ENCODE data around the gene BMF.

Gene BMF

GRCh38 chr15:40100123-40100946, 8.3 kb downstream of the BMF start:
- Mint-ChIP-seq H3K9me3 (no peaks in the 10 kb centered on the region), H3K36me3 (ENCODE audit: low read depth) (no peaks in the 10 kb centered on the region), H3K4me3 (peak overlapping the region; percentile 23), H3K27ac (peak overlapping the region; percentile 97), H3K27me3 (no peaks in the 10 kb centered on the region), H3K4me1 (ENCODE audit: low read depth) (peaks cover 86% of the 10 kb centered on the region)

- Mint-ChIP-seq H3K9me3 (no peaks in the 10 kb centered on the region), H3K27ac (peak overlapping the region; percentile 97), H3K4me3 (peak overlapping the region; percentile 66), H3K36me3 (ENCODE audit: low read depth) (no peaks in the 10 kb centered on the region), H3K27me3 (no peaks in the 10 kb centered on the region), H3K4me1 (ENCODE audit: low read depth) (peaks cover 79% of the 10 kb centered on the region)
Measured at GRCh38 chr15:40098489-40099261, 10.0 kb downstream of the BMF start.

- no peaks in the 10 kb centered on the region for H3K36me3 Mint-ChIP-seq (ENCODE audit: low read depth)
- peak overlapping the region; percentile 66 for H3K4me3 Mint-ChIP-seq
- peaks cover 81% of the 10 kb centered on the region for H3K4me1 Mint-ChIP-seq (ENCODE audit: low read depth)
- no peaks in the 10 kb centered on the region for H3K9me3 Mint-ChIP-seq
- H3K27me3 Mint-ChIP-seq = no peaks in the 10 kb centered on the region
- H3K27ac Mint-ChIP-seq = peak overlapping the region; percentile 97
Measured at GRCh38 chr15:40097968-40098476, 10.7 kb downstream of the BMF start.

- H3K4me3 Mint-ChIP-seq = peak overlapping the region; percentile 66
- no peaks in the 10 kb centered on the region for H3K36me3 Mint-ChIP-seq (ENCODE audit: low read depth)
- peaks cover 82% of the 10 kb centered on the region for H3K4me1 Mint-ChIP-seq (ENCODE audit: low read depth)
- H3K27me3 Mint-ChIP-seq = no peaks in the 10 kb centered on the region
- H3K9me3 Mint-ChIP-seq = no peaks in the 10 kb centered on the region
- peak overlapping the region; percentile 97 for H3K27ac Mint-ChIP-seq
Measured at GRCh38 chr15:40097096-40097967, 11.3 kb downstream of the BMF start.

- Mint-ChIP-seq H3K4me3 (peak overlapping the region; percentile 58), H3K27ac (peak overlapping the region; percentile 97), H3K27me3 (no peaks in the 10 kb centered on the region), H3K4me1 (ENCODE audit: low read depth) (peaks cover 76% of the 10 kb centered on the region), H3K36me3 (ENCODE audit: low read depth) (no peaks in the 10 kb centered on the region), H3K9me3 (no peaks in the 10 kb centered on the region)
Measured at GRCh38 chr15:40096094-40096891, 12.4 kb downstream of the BMF start.

- Mint-ChIP-seq H3K27ac (peak overlapping the region; percentile 97), H3K36me3 (ENCODE audit: low read depth) (no peaks in the 10 kb centered on the region), H3K4me3 (no peak overlapping the region), H3K27me3 (no peaks in the 10 kb centered on the region), H3K4me1 (ENCODE audit: low read depth) (peaks cover 68% of the 10 kb centered on the region), H3K9me3 (no peaks in the 10 kb centered on the region)
Measured at GRCh38 chr15:40095371-40096093, 13.1 kb downstream of the BMF start.

- H3K9me3 Mint-ChIP-seq = no peaks in the 10 kb centered on the region
- no peaks in the 10 kb centered on the region for H3K27me3 Mint-ChIP-seq
- no peak overlapping the region for H3K4me3 Mint-ChIP-seq
- peaks cover 54% of the 10 kb centered on the region for H3K4me1 Mint-ChIP-seq (ENCODE audit: low read depth)
- H3K36me3 Mint-ChIP-seq (ENCODE audit: low read depth) = no peaks in the 10 kb centered on the region
- no peak overlapping the region for H3K27ac Mint-ChIP-seq
Measured at GRCh38 chr15:40094156-40094555, 14.5 kb downstream of the BMF start.

- Mint-ChIP-seq H3K4me3 (peak overlapping the region; percentile 26), H3K4me1 (ENCODE audit: low read depth) (peaks cover 45% of the 10 kb centered on the region), H3K36me3 (ENCODE audit: low read depth) (no peaks in the 10 kb centered on the region), H3K27me3 (no peaks in the 10 kb centered on the region), H3K27ac (no peak overlapping the region), H3K9me3 (no peaks in the 10 kb centered on the region)
Measured at GRCh38 chr15:40092979-40093869, 15.5 kb downstream of the BMF start.

GRCh38 chr15:40092256-40092978, 16.3 kb downstream of the BMF start:
- H3K27me3 Mint-ChIP-seq = no peaks in the 10 kb centered on the region
- H3K4me1 Mint-ChIP-seq (ENCODE audit: low read depth) = peaks cover 37% of the 10 kb centered on the region
- H3K36me3 Mint-ChIP-seq (ENCODE audit: low read depth) = no peaks in the 10 kb centered on the region
- H3K9me3 Mint-ChIP-seq = no peaks in the 10 kb centered on the region
- H3K4me3 Mint-ChIP-seq = no peak overlapping the region
- no peak overlapping the region for H3K27ac Mint-ChIP-seq

- H3K4me3 Mint-ChIP-seq = no peak overlapping the region
- H3K36me3 Mint-ChIP-seq (ENCODE audit: low read depth) = no peaks in the 10 kb centered on the region
- H3K27ac Mint-ChIP-seq = no peak overlapping the region
Measured at GRCh38 chr15:40091861-40092255, 16.8 kb downstream of the BMF start.

GRCh38 chr15:40090774-40091455, 17.8 kb downstream of the BMF start:
- Mint-ChIP-seq H3K27ac (no peak overlapping the region), H3K27me3 (peaks cover 3% of the 10 kb centered on the region), H3K4me1 (ENCODE audit: low read depth) (peaks cover 22% of the 10 kb centered on the region), H3K36me3 (ENCODE audit: low read depth) (no peaks in the 10 kb centered on the region), H3K9me3 (no peaks in the 10 kb centered on the region), H3K4me3 (no peak overlapping the region)

More at GRCh38 chr15:40091861-40092255, 16.8 kb downstream of the BMF start:
- Mint-ChIP-seq H3K9me3 (no peaks in the 10 kb centered on the region), H3K27me3 (no peaks in the 10 kb centered on the region), H3K4me1 (ENCODE audit: low read depth) (peaks cover 31% of the 10 kb centered on the region)
